ENCODE data around the gene LIM2.
"Not testable (repeated sequence)": the region's sequence is repeated elsewhere in the genome, so short reads cannot be mapped to it uniquely, and the experiment has no call there.

LIM2 gene

GRCh38 chr19:51398096-51398704 lies 10.4 kb upstream of the LIM2 start:
- no peaks in the 10 kb centered on the region for H3K36me3 ChIP-seq (ENCODE audit: insufficient read depth)
- no peak for TF ChIP-seq CTCF (conservative IDR thresholded peaks at IDR 0.05; ENCODE audit: low read depth, low read length)
- H3K9ac ChIP-seq = no peak overlapping the region
- H3K79me2 ChIP-seq (ENCODE audit: insufficient read depth, low read depth) = no peaks in the 10 kb centered on the region
- no peak overlapping the region for H3K4me2 ChIP-seq
- no peaks in the 10 kb centered on the region for H3K4me1 ChIP-seq (ENCODE audit: low read depth, poor library complexity, severe bottlenecking)
- no peaks in the 10 kb centered on the region for H4K20me1 ChIP-seq (ENCODE audit: insufficient read depth)
- no peak overlapping the region for H2AFZ ChIP-seq (ENCODE audit: low read depth)
- no peak overlapping the region for H3K27ac ChIP-seq
- H3K4me3 ChIP-seq (IDR thresholded peaks at IDR 0.05; ENCODE audit: insufficient read depth, low read depth, low read length) = no peak overlapping the region
- H3K27me3 ChIP-seq (ENCODE audit: insufficient read depth, low read depth) = no peaks in the 10 kb centered on the region; the same call in 1 of the 2 replicates

GRCh38 chr19:51397453-51397852 lies 9.7 kb upstream of the LIM2 start:
- H3K9ac ChIP-seq; H2AFZ ChIP-seq (ENCODE audit: low read depth); H3K27me3 ChIP-seq (ENCODE audit: insufficient read depth, low read depth); H3K4me2 ChIP-seq; H3K4me1 ChIP-seq (ENCODE audit: low read depth, poor library complexity, severe bottlenecking); H3K79me2 ChIP-seq (ENCODE audit: insufficient read depth, low read depth); H4K20me1 ChIP-seq (ENCODE audit: insufficient read depth); H3K4me3 ChIP-seq (IDR thresholded peaks at IDR 0.05; ENCODE audit: insufficient read depth, low read depth, low read length); H3K36me3 ChIP-seq (ENCODE audit: insufficient read depth); H3K27ac ChIP-seq: not testable (repeated sequence)

- Histone ChIP-seq H3K9ac (no peak overlapping the region), H3K4me1 (ENCODE audit: low read depth, poor library complexity, severe bottlenecking) (no peaks in the 10 kb centered on the region), H2AFZ (ENCODE audit: low read depth) (no peak overlapping the region), H3K4me2 (no peak overlapping the region), H3K27ac (no peak overlapping the region), H3K79me2 (ENCODE audit: insufficient read depth, low read depth) (no peaks in the 10 kb centered on the region), H3K4me3 (IDR thresholded peaks at IDR 0.05; ENCODE audit: insufficient read depth, low read depth, low read length) (no peak overlapping the region), H3K27me3 (ENCODE audit: insufficient read depth, low read depth) (no peaks in the 10 kb centered on the region; the same call in 1 of the 2 replicates), H3K36me3 (ENCODE audit: insufficient read depth) (no peaks in the 10 kb centered on the region), H4K20me1 (ENCODE audit: insufficient read depth) (no peaks in the 10 kb centered on the region)
- no peak for TF ChIP-seq CTCF (conservative IDR thresholded peaks at IDR 0.05; ENCODE audit: low read depth, low read length)
Measured at GRCh38 chr19:51396175-51396574, 8.4 kb upstream of the LIM2 start.

GRCh38 chr19:51394050-51394836 lies 6.5 kb upstream of the LIM2 start:
- Histone ChIP-seq H3K27me3 (ENCODE audit: insufficient read depth, low read depth) (no peaks in the 10 kb centered on the region; the same call in 1 of the 2 replicates), H3K4me3 (IDR thresholded peaks at IDR 0.05; ENCODE audit: insufficient read depth, low read depth, low read length) (no peak overlapping the region), H3K4me2 (no peak overlapping the region), H4K20me1 (ENCODE audit: insufficient read depth) (no peaks in the 10 kb centered on the region), H3K9ac (no peak overlapping the region), H3K4me1 (ENCODE audit: low read depth, poor library complexity, severe bottlenecking) (no peaks in the 10 kb centered on the region), H2AFZ (ENCODE audit: low read depth) (no peak overlapping the region), H3K27ac (no peak overlapping the region), H3K36me3 (ENCODE audit: insufficient read depth) (no peaks in the 10 kb centered on the region), H3K79me2 (ENCODE audit: insufficient read depth, low read depth) (no peaks in the 10 kb centered on the region)
- TF ChIP-seq CTCF (conservative IDR thresholded peaks at IDR 0.05; ENCODE audit: low read depth, low read length) = no peak

GRCh38 chr19:51392701-51393100 lies 4.9 kb upstream of the LIM2 start:
- H3K79me2 ChIP-seq (ENCODE audit: insufficient read depth, low read depth) = no peaks in the 10 kb centered on the region
- no peak overlapping the region for H3K27ac ChIP-seq
- H3K4me2 ChIP-seq = no peak overlapping the region
- H2AFZ ChIP-seq (ENCODE audit: low read depth) = no peak overlapping the region
- no peaks in the 10 kb centered on the region for H3K4me1 ChIP-seq (ENCODE audit: low read depth, poor library complexity, severe bottlenecking)
- H3K4me3 ChIP-seq (IDR thresholded peaks at IDR 0.05; ENCODE audit: insufficient read depth, low read depth, low read length) = no peak overlapping the region
- no peak for TF ChIP-seq CTCF (conservative IDR thresholded peaks at IDR 0.05; ENCODE audit: low read depth, low read length)
- no peak overlapping the region for H3K9ac ChIP-seq
- H4K20me1 ChIP-seq (ENCODE audit: insufficient read depth) = no peaks in the 10 kb centered on the region
- no peaks in the 10 kb centered on the region; the same call in 1 of the 2 replicates for H3K27me3 ChIP-seq (ENCODE audit: insufficient read depth, low read depth)
- H3K36me3 ChIP-seq (ENCODE audit: insufficient read depth) = no peaks in the 10 kb centered on the region
